ENCODE data around the gene KCNJ18.
"Not testable (repeated sequence)": the region's sequence is repeated elsewhere in the genome, so short reads cannot be mapped to it uniquely, and the experiment has no call there.

Gene KCNJ18

DNA sequence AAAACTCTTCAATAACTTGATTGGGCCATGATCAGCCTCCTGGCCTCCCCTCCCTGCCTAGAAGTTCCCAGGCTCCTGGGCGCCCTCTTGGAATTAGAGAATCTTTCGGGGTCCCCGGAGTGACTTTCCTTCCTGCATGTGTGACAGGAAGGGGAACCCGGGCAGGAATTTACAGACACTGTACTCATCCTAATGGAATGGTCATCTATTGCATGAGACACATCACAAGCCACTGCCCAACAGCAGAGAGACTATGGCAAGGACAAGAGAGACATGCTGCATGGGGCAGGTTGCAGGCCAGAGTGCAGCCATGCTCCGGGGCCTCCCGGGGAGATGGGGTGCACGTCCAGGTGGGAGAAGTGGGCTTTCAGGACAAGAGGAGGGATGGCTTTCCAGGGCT is 29.9 kb downstream of the KCNJ18 start:
- H3K27me3 ChIP-seq, result not testable (repeated sequence)

DNA sequence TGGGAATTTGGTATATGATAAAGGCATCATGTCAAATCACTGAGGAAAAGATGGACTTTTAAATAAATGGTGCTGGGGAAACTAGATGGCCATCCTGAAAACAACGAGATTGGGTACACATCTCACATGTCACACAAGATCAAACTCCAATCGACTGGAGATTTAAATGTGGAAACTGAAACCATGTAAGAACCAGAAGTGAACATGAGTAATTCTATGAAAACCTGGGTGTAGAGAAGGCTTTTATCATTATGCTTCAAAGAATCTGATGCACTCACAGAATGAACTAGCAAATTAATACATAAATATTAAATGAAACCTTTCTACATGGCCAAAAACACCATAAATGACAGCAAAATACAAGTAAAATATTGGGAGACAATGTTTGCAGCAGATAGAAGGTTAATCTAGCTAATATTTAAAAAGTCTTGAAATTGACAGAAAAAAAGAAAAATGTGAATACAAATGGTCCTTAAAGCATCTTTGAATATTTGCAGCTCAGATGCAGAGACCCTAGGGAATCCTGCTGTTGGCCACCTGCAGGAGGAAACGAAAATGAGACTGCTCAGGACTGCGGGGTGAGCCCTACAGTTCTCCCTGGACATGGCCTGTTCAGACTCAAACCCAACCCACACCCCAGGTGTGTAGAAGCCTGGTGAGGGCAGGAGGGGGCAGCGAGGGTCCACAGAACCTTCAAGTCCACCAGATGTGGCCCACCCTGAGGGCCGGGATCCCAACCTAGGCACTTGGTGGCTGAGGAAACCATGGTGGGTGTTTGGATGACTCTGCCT is 32.1 kb downstream of the KCNJ18 start:
- H3K36me3 ChIP-seq; intact Hi-C loops (cut with DNase I; ENCODE audit: low total_unique reads): not testable (repeated sequence)
- peak in 1 of 2 donors; percentile 34 for DNase-seq

More for the DNA sequence above, 29.9 kb downstream of the KCNJ18 start:
- H3K4me3 ChIP-seq; H3K9me3 ChIP-seq; H3K36me3 ChIP-seq; H3K27ac ChIP-seq; H3K4me1 ChIP-seq; intact Hi-C loops (cut with DNase I; ENCODE audit: low total_unique reads): not testable (repeated sequence)
- peak in 1 of 2 donors; percentile 49 for DNase-seq

DNA sequence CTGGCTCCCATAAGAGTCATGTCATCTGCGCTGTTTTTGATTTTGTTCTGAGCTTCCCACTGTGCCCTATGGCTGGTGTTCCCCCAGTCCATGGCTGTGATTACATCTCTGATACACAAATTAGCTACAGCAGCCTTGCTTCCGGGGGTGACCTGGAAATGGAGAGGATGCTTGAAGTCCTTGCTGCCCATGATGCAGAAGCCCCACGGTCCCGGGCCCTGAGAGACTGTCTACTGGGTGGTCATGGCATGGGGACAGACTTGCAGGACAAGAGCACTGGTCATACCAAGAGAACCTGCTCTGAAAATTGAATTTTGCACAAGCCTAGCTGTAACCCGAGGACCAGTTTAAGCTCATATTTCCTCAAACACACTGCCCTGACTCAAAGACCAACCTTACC is 38.8 kb downstream of the KCNJ18 start:
- intact Hi-C loops (cut with DNase I; ENCODE audit: low total_unique reads); H3K27me3 ChIP-seq; H3K36me3 ChIP-seq; H3K9me3 ChIP-seq; DNase-seq; H3K4me1 ChIP-seq; H3K27ac ChIP-seq; H3K4me3 ChIP-seq: not testable (repeated sequence)

More for the DNA sequence above, 32.1 kb downstream of the KCNJ18 start:
- H3K4me1 ChIP-seq, H3K27ac ChIP-seq, H3K27me3 ChIP-seq, H3K4me3 ChIP-seq, H3K9me3 ChIP-seq: not testable (repeated sequence)

DNA sequence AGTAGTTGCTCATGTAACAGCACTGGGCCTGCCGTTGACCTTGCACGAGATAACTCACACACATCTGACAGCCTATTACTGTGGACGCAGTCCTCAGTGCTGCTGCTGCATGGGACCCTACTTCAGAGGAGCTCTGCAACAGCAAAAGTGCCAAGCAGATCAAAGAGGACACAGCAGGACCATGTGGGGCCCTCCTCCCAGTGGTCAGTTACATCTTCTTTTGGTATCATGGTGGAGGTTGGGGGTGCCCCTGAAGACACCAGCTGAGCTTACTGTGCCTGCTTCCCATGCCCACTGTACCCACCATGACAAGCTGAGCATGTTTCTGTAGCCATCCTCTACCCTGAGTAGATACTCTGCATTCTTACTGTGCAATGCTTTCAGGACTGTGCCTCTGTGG is 41.6 kb downstream of the KCNJ18 start:
- H3K9me3 ChIP-seq; intact Hi-C loops (cut with DNase I; ENCODE audit: low total_unique reads); H3K27me3 ChIP-seq; H3K4me1 ChIP-seq; H3K27ac ChIP-seq; H3K4me3 ChIP-seq; H3K36me3 ChIP-seq: not testable (repeated sequence)
- DNase-seq, result peak in 1 of 2 donors; percentile 53

DNA sequence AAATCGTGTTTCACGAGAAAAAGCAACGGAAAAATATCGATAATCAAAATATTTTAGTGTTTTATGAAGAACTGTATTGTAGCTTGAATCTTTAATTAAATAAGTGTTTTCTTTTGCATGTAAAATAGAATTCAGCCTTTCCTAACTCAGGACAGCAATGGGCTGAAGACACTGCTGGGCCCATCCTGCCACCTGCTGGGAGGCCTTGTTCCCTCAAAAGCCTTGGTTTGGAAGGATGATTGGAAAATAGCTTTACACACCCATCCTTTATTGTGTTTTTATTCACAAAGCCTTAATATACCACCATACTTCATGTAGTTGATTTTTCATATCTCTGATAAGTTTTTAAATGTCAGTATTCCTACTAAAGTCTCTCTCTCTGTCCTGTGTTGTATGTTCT is 43.5 kb downstream of the KCNJ18 start:
- intact Hi-C loops (cut with DNase I; ENCODE audit: low total_unique reads), result not testable (repeated sequence)

DNA sequence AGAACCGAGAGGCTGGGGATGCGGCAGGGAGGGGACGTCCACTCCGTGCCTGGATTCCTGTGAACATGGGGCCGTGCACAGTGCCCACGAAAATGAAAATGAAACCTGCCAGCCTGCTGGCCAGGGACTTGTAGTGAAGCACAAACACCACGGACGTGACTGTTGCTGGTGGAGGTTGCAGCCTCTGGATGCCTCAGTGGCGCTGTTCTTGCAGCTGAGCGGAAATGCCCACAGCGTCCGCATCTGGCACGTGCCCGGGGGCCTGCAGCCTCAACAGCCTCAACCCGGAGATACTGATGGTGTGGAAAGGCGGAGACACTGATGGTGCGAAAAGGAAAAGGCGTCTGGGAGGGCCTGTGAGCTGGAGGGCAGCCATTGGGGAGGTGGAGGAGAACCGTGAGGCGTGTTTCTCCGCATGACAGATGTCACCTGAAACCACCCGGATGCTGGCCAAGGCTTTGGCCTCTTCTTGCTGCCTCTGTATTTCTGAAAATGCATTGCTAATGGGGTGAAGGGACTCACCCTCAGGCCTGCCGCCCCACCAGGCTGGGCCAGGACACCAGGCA is 44.8 kb downstream of the KCNJ18 start:
- H3K4me3 ChIP-seq; intact Hi-C loops (cut with DNase I; ENCODE audit: low total_unique reads); DNase-seq; H3K9me3 ChIP-seq; H3K4me1 ChIP-seq; H3K27ac ChIP-seq; H3K36me3 ChIP-seq; H3K27me3 ChIP-seq: not testable (repeated sequence)

More for the DNA sequence above, 43.5 kb downstream of the KCNJ18 start:
- H3K4me3 ChIP-seq, H3K27me3 ChIP-seq, H3K4me1 ChIP-seq, H3K9me3 ChIP-seq, DNase-seq, H3K27ac ChIP-seq, H3K36me3 ChIP-seq: not testable (repeated sequence)

DNA sequence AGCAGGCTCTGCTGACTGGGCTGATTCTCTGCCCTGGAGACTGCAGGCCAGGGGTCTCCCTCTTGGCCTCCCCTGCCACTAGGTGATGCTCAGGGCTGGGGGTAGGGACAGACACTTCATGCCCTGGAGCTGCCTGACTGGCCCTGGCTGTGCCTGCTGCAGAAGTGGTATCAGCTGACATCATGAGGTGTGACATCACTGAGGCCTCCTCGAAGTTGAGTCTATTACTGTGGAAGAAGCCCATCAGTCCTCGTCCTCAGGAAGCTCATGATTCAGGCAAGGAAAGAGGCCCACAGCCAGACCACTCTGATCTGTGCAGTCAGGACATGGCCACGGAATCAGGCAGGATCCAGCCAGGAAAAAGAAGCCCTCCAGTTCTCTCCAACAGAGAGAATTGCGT is 45.9 kb downstream of the KCNJ18 start:
- H3K36me3 ChIP-seq; H3K4me3 ChIP-seq; intact Hi-C loops (cut with DNase I; ENCODE audit: low total_unique reads); H3K9me3 ChIP-seq; H3K27me3 ChIP-seq; DNase-seq; H3K4me1 ChIP-seq; H3K27ac ChIP-seq: not testable (repeated sequence)

DNA sequence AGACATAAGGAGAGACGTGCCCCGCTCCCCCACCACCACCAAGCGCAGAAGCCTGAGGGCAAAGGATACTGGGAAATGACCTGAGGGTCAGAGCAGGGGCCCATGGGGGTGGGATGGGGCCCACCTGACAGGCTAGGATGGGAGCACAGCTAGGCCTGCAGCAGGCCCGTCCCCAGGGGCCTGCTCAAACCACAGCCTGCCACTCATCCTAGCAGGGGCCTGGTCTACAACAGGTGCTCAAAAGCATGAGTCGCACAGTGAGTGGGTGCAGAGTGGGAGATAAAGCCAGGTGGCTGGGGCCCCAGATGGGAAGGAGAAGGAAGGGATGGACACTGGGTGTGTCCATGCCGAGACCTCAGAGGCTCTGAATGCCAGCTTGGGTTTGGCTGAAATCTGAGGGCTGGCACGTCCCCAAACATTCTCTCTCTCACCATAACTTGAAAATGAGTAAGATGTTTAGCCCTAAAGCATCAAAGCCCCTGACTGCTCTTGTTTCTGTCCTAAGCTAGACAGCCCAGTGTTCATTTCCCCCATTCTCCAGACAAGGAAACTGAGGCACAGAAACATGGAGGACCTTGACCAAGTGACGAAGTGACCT is 46.7 kb downstream of the KCNJ18 start:
- H3K9me3 ChIP-seq; H3K4me3 ChIP-seq; DNase-seq; intact Hi-C loops (cut with DNase I; ENCODE audit: low total_unique reads); H3K36me3 ChIP-seq; H3K27ac ChIP-seq; H3K27me3 ChIP-seq; H3K4me1 ChIP-seq: not testable (repeated sequence)

DNA sequence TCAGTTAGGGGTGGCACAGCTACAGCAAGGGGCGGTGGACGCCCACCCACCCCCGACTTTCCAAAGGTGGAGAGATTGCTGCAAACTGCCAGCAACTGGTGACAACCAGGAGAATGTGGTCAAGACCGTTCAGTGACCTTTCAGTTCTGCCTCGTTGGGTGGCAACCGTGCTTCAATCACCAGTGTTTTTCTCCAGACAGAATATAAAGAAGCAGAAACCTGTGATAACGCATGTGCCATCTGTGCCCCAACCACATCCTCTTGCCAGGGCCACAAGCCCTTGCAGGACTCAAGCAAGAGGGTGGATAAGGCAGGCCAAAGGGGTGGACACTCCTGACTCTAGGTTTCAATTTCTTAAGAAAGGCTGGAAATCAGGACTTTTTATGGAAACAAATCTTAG is 47.2 kb downstream of the KCNJ18 start:
- DNase-seq; H3K36me3 ChIP-seq; intact Hi-C loops (cut with DNase I; ENCODE audit: low total_unique reads); H3K9me3 ChIP-seq; H3K4me1 ChIP-seq; H3K4me3 ChIP-seq; H3K27ac ChIP-seq; H3K27me3 ChIP-seq: not testable (repeated sequence)

DNA sequence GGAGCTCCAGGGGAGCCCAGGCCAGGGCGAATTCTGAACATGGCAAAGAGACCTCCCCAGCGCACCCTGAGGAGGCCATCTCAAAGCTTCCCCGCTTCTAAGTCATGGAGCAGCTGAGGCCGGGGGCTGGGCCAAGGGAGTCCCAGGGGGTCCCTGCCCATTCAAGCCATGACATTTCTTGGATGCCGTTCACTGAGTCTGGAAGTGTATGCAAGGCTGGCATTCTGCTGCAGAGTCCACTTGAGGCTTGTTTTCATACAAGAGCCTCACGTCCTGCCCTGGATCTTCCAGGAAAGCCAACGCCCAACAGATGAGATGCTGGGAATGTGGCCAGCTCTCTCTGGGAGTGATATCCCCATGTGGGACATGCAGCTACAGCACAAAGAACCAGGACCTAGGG is 48.5 kb downstream of the KCNJ18 start:
- H3K27me3 ChIP-seq; H3K36me3 ChIP-seq; H3K4me1 ChIP-seq; H3K4me3 ChIP-seq; H3K27ac ChIP-seq; DNase-seq; intact Hi-C loops (cut with DNase I; ENCODE audit: low total_unique reads); H3K9me3 ChIP-seq: not testable (repeated sequence)

DNA sequence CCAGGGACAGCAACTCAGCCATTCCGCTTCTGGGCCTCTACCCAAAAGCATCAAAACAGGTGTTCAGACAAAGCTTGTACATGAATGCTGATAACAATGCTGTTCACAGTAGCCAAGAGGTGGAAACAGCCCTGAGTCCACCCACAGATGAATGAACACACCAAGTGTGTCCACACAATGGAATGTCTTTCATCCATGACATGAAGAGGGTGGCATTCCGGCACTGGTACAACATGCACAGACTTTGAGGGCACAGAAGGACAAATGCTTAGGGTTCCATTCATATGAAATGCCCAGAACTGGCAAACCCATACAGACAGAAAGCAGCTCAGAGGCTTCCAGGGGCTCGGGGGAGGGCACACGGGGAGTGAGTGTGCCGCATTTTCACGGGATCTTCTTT is 49.2 kb downstream of the KCNJ18 start:
- H3K27ac ChIP-seq; H3K36me3 ChIP-seq; DNase-seq; H3K4me3 ChIP-seq; H3K4me1 ChIP-seq; intact Hi-C loops (cut with DNase I; ENCODE audit: low total_unique reads); H3K9me3 ChIP-seq; H3K27me3 ChIP-seq: not testable (repeated sequence)

All from tibial artery (tissue), 4 donors.